Ishikawa (cell line): ENCODE results near the gene FBXW8.

ENCODE experiments used
- CEBPB ChIP-seq: IDR thresholded peaks from 2 replicates; pipeline ENCODE4 v1.6.1; 2012
- CREB1 ChIP-seq: IDR thresholded peaks from 2 replicates; pipeline ENCODE4 v1.6.1; 2012; ENCODE audit warnings: low read depth
- EGR1 ChIP-seq: IDR thresholded peaks from 2 replicates; pipeline ENCODE4 v1.6.1; 2012
- EP300 ChIP-seq: IDR thresholded peaks from 2 replicates; pipeline ENCODE4 v1.6.1; 2012; ENCODE audit warnings: borderline replicate concordance
- FOXM1 ChIP-seq: IDR thresholded peaks from 2 replicates; pipeline ENCODE4 v1.6.1; 2012; ENCODE audit warnings: low read depth, borderline replicate concordance
- MAX ChIP-seq: IDR thresholded peaks from 2 replicates; pipeline ENCODE4 v1.6.1; 2012
- NFIC ChIP-seq: IDR thresholded peaks from 2 replicates; pipeline ENCODE4 v1.6.1; 2012
- RAD21 ChIP-seq: IDR thresholded peaks from 2 replicates; pipeline ENCODE4 v1.6.1; 2012; ENCODE audit warnings: low read depth
- REST ChIP-seq: IDR thresholded peaks from 2 replicates; pipeline ENCODE4 v1.6.1; 2012; ENCODE audit warnings: low read depth, mild to moderate bottlenecking
- TAF1 ChIP-seq: IDR thresholded peaks from 2 replicates; pipeline ENCODE4 v1.6.1; 2012; ENCODE audit warnings: low read depth, mild to moderate bottlenecking
- TCF12 ChIP-seq: IDR thresholded peaks from 2 replicates; pipeline ENCODE4 v1.6.1; 2012; ENCODE audit warnings: low read depth
- TEAD4 ChIP-seq: IDR thresholded peaks from 2 replicates; pipeline ENCODE4 v1.6.1; 2012
- USF1 ChIP-seq: IDR thresholded peaks from 2 replicates; pipeline ENCODE4 v1.6.1; 2012
- YY1 ChIP-seq: IDR thresholded peaks from 2 replicates; pipeline ENCODE4 v1.6.1; 2012; ENCODE audit warnings: low read depth
- ZBTB7A ChIP-seq: IDR thresholded peaks from 2 replicates; pipeline ENCODE4 v1.6.1; 2012; ENCODE audit warnings: low read depth

Gene FBXW8

GRCh38 chr12:117025481-117026151 is 114.9 kb downstream of the FBXW8 start:
- TF ChIP-seq REST (no peak), RAD21 (peak; percentile 86)

- no peak for TF ChIP-seq YY1
- TF ChIP-seq TAF1, result no peak
- TF ChIP-seq FOXM1, result no peak
- TF ChIP-seq NFIC, result no peak
- TF ChIP-seq EGR1, result no peak
- no peak for TF ChIP-seq CEBPB
- TF ChIP-seq RAD21, result no peak
- no peak for TF ChIP-seq TCF12
- no peak for TF ChIP-seq TEAD4
- TF ChIP-seq CREB1, result no peak
- TF ChIP-seq REST, result no peak
- no peak for TF ChIP-seq USF1
- TF ChIP-seq MAX, result no peak
- no peak for TF ChIP-seq EP300
- TF ChIP-seq ZBTB7A, result no peak
These were observed 115.6 kb downstream of the FBXW8 start for GRCh38 chr12:117026343-117026742.

- TF ChIP-seq MAX, result no peak
- TF ChIP-seq USF1, result no peak
- TF ChIP-seq TEAD4, result no peak
- TF ChIP-seq TCF12, result no peak
- no peak for TF ChIP-seq EP300
- no peak for TF ChIP-seq CEBPB
- TF ChIP-seq NFIC, result no peak
- no peak for TF ChIP-seq TAF1
These were observed 116.1 kb downstream of the FBXW8 start for GRCh38 chr12:117026921-117027250.

- TF ChIP-seq CREB1 (no peak), USF1 (no peak), EP300 (no peak), ZBTB7A (no peak), FOXM1 (no peak), EGR1 (no peak), YY1 (no peak), TAF1 (no peak), TEAD4 (no peak), MAX (no peak), NFIC (no peak), RAD21 (no peak), REST (no peak), CEBPB (no peak), TCF12 (no peak)
These were observed 116.7 kb downstream of the FBXW8 start for GRCh38 chr12:117027251-117028086.
